NK-92 (cell line): Measurements from ENCODE around the gene EPHB1.

Source experiments
- DNase-seq: peaks from one replicate; lab custom pipeline; 2025; ENCODE audit not compliant: unreplicated experiment; lab: John Stamatoyannopoulos, UW

The EPHB1 gene

DNA sequence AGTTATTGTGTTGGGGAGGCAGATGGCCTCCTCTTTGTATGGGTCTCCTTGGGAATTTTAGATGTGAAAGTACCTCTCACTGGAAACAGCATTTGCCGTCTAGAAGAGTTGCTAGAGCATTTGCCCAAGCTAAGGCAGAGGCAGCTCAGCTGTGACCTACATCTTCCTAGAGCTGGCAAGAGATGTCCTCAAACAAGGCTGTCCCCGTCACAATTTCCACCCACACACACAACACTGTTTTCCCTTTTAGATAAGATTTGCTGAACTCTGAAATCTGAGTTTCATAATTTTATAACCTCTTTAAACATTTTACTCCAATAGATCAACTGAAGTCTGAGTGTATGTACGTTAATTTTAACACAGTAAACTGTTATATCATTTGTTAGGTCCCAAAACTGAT lies 352.6 kb downstream of the EPHB1 start:
- DNase-seq: no peak

DNA sequence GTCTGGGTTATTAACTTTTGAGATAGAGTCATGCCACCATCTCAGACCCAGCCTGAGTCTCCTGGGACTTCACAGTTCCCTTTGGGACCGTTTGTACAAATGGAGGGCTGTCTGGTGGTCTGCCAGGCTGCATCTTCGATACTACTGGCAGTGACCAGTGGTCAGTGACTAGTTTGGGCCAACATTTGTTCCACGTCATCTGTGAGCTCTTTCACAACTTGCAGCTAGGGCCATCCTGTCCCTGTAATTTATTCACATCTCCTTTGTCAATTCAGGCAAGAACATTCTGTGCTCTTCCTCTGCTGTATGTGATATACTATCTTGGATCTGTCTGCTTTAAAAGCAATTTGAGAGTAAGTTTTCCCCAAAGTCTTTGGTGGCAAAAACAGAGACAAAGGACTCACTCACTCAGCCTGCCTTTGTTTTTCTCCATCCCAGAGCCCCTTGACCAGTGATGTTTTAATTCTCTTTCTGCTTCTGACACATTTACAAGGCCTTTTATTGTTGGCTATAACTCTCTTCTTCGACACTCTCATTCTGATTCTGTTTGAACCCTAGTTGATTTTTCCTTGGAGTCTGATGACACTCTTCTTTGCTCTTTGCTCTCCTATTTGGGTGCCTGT lies 353.4 kb downstream of the EPHB1 start:
- DNase-seq: no peak

DNA sequence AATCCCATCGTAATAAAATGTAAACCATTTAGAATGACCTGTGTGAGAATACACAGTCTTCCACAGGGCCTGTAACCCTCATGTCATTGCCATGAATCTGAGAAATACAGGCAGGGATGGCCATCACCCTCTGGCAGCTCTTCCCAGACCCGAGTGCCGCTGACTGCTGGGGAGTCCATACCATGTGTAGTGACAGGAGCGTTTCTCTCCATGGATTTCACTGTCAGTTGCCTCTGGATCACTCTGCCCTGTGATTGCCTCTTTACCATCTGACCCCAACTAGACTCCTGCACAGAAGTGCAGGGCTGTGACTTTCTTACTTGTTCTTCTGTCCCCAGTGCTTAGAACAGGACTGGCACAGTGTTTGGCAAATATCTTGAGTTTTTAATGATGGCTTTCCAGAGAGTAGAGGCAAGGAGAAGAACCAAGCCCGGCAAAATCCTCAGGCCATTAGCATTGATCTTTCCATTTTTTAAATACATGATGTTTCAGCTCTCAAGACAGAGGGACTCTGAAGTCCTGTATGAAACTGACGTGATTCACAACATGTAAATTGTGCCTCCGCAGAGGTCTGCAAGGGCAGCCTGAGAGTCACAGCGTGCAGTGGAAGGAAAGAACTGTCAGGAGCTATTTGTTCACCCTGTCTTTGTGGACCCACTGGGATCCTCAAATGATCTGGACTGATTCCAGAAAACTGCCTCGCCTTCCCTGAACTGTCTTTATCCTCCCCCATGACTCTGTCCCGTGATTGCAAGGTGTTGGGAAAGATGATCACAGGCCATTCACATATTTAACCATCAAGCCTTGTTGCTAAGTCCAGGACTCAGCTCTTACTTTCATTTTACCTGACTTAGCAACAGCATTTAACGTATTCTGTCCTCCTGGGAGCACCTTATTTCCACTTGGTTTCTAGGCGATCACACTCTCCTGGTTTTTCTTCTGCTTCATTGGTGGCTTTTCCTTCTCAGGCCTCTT lies 354.9 kb downstream of the EPHB1 start:
- no peak for DNase-seq

DNA sequence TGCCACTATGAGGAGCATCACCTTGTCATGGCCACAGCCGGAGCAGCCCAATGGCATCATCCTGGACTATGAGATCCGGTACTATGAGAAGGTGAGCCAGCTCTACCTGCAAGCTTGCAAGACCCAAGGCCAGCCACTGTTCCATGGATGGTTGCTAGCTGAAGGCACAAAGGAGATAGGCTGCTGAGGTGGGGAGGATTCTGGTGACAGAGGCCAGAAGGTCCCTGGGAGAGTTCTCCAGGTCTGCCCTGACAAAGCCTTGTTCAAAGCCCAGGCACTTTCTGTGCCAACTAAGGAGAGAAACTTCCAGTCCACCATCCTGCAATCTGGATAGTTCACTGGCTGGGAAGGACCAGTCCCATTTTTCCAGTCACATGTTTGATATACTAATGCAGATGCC lies 359.1 kb downstream of the EPHB1 start:
- DNase-seq: no peak

DNA sequence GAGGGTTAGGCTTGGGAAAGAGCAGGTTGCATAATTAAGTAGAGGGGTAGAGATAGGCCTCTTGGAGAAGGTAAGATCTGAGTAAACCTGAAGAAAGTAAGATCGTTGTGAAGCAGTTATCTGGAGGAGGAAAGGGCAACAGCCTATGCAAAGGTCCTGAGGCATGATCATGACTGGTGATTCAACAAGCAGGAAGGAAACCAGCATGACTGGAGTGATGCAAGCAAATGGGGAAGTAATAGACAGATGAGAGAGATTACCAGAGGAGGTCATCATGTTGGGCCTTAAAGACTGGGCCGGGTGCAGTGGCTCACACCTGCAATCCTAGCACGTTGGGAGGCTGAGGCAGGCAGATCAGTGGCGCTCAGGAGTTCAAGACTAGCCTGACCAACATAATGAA lies 360.2 kb downstream of the EPHB1 start:
- no peak for DNase-seq

DNA sequence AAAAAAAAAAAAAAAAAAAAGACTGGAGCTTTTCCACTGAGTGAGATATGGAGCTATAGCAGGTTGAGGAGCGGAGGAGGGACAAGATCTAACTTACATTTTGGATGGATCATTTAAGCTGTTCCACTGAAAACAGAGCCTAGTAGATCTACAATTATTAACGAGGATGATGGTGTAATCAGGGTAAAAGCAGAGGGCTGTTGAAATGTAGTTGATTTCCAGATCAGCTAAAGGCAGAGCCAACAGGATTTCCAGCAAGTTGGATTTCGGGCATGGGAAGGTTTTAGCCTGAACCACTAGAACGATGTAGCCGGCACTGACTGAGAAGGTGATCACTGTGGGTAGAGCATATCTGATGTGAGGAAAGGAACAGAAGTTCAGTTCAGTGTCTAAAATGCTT lies 360.7 kb downstream of the EPHB1 start:
- no peak for DNase-seq

DNA sequence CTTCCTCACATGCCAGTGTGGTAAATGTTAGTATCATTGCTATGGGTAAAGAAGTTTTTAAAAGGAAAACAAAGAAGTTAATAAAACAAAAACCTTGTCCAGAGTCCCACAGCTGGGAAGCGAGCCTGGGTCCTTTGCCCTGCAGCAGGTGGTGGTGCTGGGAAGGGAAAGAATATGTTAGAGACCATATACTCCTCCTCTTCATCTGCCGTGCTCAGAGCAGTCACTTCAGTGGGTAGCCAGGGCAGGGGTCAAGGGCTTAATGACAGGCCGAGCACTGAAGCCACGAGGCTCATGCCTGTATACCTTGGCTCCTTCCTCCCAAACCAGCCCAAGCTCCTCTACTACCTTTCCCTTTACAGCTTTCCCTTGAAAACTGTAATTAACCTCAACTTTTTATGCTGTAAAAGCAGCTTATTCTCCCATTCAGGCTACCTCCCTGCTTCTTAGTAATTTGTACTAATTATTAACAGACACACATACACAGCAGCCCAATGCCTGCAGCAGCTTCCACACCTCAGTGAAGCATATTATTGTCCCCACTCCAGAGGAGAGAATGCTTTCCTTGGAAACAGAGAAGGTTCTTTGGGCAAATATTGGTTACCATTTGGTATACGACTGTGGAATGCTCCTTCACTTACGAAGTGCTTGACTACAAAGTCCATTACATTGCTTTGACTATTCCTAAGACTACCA lies 362.1 kb downstream of the EPHB1 start:
- no peak for DNase-seq

DNA sequence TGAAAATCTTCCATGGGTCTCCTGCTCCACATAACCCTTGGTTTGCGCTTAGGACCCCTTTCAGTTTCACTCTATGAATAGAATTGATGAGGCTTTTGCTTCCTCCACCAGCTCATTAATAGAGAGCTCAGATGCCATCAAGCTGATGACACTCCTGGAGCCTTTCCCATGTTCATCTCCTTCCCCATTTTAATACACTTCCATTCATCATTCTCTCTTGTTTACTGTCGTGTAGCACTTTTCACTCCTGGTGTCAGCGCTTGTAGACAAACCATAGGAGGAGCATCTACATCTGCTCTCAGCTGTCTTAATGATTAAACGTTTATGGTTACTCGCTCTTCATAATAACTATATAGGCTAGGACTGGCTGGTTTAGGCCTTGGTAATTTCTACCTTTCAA lies 363.5 kb downstream of the EPHB1 start:
- DNase-seq: no peak

DNA sequence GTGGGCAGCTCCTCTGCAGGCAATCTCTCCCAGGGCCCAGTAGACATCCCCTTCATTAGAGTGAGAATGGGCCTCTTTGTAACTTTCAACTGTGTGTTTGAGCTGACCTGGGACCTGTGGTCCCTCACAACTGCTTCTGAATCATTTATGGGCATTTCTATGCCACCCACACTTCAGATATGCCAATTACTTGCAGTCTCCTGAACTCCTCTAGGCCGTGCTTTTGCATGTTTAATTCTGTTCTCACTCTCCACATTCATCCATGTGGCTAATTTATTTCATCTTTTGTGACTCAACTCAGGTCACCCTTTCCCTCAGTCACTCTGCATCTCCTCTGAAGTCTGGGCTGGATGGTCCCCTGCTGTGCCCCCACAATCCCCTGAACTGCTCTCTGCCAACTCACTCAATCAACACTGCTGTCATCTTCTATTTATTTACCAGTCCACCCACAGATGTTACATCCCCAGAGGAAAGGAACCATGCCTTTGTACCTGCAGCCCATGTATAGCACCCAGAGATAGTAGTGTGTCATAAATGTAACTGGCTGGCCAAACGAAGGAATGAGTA lies 364.7 kb downstream of the EPHB1 start:
- no peak for DNase-seq

DNA sequence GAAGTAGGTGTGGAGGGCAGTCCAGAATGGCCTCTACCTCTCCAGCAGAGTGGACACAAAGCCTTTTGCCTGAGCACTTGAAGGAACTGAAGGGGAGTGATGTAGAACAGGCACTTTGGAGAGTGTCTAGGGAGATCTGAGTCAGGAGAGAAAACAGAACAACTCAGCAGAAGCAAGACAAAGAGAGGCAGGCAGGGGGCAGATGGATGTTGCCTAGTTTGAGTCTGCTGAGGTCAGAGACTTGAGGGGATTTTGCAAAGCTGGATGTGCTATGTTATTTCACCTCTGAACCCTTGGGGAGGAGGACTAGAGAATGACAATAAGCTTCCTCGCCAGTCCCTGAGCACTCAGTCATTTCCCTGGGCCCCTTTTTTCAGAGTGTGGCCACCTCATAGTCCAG lies 366.4 kb downstream of the EPHB1 start:
- no peak for DNase-seq

DNA sequence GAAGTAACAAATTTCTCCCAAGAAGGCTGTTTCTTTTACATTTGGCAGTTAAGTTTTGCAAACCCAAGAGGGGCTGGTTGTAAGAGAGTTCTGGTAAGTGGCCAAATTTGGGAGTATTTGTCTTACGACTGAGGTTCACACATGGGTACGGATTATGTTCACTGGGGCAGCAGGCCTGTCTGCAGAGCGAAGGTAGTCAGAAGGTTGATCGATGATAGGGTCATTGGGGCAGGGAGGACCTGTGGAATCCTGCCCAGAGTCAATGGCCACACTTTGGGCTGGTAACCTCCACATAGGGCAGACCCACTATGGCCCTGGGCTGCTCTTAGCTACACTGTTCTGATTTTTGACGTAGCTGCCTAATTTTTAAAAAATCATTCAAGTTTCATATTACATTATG lies 368.6 kb downstream of the EPHB1 start:
- no peak for DNase-seq

DNA sequence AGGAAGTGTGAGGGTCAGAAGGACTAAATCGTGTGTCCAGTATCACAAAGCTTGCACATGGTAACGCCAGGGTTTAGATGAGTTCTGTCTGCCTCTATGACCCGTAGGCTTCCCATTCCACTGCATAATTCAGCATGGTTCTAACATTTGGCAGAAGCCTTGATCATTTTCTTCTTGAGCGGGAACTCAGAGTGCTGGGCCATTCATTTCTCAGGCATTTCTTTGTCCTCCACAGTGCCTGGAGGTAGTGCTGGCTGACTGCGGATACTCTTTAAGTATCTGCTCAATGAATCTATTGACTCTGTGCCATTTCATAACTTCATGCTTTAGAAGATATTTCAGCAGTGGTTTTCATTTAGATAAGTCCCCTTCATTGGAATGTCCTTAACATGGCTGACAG lies 370.2 kb downstream of the EPHB1 start:
- no peak for DNase-seq

DNA sequence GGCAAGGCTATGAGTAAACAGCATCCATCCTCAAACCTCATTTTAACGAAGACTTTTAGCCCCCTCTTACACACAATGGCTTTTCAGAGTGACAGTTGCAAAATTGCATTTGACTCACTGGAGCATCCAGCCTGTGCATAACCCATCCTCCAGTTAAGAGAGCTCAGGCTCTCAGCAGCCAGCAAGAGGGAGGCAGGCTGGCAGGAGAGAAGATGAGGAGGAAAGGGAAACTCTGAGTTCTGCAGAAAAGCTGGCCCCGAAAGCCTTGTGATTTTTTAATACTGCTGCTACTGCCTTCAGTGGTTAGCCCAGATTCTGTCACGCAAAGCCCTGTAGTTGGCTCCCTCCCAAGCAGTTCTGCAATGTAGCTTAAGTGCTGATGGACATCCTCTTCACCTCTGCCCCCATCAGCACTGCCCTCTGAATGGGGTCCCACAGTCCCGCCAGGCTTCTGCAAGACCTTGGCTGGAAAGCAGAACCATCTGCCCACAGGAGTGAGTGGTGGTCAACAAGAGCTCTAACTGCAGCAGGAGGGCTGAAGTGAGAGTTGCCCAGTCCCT lies 371.3 kb downstream of the EPHB1 start:
- DNase-seq: no peak

DNA sequence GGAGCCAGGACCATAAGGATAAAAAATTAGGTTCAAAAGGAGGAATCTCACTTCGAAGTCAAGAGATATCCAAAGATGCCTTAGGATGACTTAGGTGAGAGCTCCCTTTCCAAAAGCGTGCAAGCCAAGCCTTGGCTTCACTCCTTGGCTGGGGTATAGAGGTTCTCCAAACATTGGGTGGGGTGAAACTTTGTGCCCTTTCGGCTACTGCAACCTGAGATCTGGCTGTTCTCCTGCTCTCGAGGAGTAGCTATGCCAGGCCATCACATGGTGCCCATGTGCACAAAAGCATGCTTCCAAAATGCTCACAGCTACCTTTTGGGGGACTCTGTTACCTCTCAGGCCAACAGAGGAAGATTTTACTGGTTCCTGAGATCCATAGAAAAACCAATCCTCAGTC lies 373.8 kb downstream of the EPHB1 start:
- DNase-seq: no peak

DNA sequence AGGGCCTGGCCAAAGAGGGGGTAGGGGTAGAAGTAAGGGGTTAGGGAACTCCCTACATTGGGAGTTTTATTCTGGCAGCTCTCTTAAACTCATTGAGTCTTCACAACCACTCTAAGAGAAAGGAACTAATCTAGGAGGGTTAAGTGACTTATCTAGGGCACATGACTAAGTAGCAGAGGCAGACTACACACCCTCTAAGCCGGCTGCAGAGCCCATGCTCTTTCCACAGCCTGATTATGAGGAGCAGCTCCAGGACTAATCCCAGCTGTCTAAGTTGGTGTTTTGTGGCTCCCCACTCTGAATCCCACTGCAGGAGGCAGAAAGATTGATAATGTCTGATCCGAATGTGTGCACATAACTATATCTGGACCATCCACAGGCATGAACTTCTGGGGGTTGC lies 374.6 kb downstream of the EPHB1 start:
- DNase-seq: no peak

DNA sequence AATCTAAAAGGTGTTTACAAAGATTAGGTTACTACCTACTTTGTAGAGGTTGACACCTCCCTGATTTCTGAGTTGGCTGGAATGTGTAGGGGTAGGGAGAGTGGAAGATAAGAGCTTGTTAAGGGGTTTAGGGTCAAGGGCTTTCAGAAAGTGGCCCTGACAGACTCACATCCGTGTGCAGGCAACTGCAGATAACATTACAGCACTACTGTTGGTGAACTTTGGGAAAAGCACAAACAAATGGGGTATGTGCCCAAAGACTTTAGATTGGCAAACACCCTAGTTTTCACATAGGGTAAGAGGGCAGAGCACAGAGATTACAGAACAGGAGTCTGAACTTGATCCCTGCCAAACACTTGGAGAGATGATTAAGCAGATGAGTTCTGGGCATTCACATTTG lies 375.7 kb downstream of the EPHB1 start:
- DNase-seq: no peak

DNA sequence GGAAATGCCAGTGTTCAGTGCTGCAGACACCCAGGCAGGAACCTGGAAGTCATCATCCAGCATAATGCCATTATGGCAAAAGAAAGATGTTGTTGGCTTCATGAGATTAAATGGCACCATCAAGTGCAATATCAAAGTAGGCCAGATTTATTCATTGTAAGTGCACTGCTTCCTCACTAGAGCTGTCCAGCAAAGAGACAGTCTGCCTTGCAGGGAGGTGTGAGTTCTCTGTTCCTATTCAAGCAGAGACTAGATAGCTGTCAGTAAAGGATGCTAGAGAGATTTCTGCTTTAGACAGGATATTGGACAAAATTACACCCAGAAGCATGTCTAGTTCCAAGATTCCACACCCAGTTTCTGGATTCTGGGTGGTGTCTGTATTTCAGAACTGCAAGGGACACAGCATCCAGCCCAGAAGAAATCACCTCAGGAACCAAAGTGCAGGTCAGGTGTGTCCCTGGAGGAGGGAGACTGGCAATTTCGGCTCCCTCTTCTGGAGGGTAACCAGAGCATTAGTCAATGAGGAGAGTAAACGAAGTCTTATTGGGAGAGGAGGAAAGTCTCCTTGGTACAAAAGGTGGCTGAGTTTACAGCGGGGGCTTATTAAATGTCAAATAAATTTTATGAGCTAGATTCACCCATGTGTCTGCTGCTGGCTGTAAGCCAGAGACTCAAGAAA lies 377.3 kb downstream of the EPHB1 start:
- DNase-seq: no peak

DNA sequence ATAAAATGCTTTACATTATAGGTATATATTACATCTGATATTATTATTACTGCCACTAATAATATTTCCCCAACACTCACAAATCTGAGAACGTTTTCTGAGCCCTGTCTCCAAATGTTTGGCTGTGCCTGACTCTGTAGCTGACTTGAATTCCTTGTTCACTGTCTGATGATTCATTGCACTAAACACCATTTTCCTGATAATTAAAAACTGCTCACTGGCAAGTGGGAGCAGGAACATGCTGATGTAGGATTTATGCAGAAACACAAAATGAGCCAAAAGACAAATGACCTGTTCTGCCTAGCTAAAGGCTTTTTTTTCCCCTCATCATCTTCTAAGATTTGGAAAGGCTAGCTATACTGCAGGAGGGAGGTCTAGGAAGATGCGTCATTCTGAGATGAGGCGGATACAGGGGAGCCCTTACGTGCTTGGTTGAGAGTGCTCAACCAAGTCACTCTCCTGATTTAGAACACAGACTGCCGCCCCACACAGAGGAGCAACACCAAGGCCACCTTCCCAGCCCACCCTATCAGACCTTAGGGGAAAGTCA lies 380.7 kb downstream of the EPHB1 start:
- DNase-seq: no peak

DNA sequence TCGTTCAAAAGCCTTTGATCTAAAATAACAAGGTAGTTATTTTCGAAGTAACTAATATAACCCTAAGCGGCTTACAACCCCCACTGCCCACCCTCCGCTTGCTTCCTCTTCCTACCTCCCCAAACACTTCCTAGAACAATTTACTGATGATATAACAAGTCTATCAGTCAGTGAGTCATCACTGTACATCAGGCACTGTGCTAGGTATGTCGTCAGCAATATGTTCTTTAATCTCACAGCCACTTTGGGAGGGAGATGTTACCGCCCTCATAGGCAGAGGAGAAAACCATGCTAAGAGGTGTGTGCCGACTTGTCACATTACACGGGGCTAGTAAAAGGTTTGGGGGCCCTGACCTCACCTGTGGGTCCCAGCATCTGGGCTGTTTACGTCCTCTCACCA lies 381.8 kb downstream of the EPHB1 start:
- no peak for DNase-seq

DNA sequence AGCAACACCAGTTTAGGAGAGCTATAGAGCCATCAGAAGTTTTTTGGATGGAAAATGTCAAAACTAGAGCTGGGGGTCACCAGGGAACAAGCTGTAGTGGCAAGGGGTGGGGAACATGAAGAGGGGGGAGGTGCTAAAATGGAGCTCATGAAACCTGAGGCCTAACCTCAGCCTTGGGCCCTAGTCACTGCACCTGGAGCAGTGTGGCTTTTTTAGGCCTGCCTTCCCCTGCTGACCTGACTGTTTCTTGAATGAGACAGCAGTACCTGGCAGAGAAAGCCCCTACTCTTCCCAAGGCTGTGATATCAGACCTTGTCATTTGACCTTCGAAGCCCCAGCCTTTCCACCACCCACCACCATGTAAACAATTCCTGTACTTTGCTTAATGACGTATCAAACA lies 383.5 kb downstream of the EPHB1 start:
- DNase-seq: no peak
